Esophagus squamous epithelium (tissue), 5 donors: ENCODE measurements around the gene EPAS1. TPM values are rescaled to one million over a fixed set of nuclear protein-coding genes. Genes with fewer than 3 reads are reported as not detected.

ENCODE experiments used
- DNase-seq: peaks from one replicate; lab custom pipeline; 2025; lab: John Stamatoyannopoulos, UW
- H3K27ac ChIP-seq, 4 donors: fragments of 200-600 bp; sonication (generic); one replicate each; pipeline ENCODE4 v1.5.1; 2016 to 2019; ENCODE audit warnings: mild to moderate bottlenecking in 1 of 4
- H3K27me3 ChIP-seq, 4 donors: fragments of 200-600 bp; sonication (generic); 1 replicate in 3 of 4; 2 replicates in 1 of 4; pipeline versions ENCODE4 v1.5.1 to v1.6.0; 2017 to 2021; ENCODE audit warnings: antibody characterized with exemption in 1 of 4
- H3K36me3 ChIP-seq, 3 donors: fragments of 200-600 bp; sonication (generic); one replicate each; pipeline ENCODE4 v1.5.1; 2016 to 2019
- H3K4me1 ChIP-seq, 3 donors: fragments of 200-600 bp; sonication (generic); one replicate each; pipeline ENCODE4 v1.5.1; 2017 to 2019
- H3K4me3 ChIP-seq, 4 donors: fragments of 200-600 bp; sonication (generic); 1 replicate in 3 of 4; 2 replicates in 1 of 4; pipeline ENCODE4 v1.5.1; 2016 to 2019; ENCODE audit warnings: mild to moderate bottlenecking in 2 of 4, moderate library complexity in 1 of 4
- H3K9me3 ChIP-seq, 3 donors: fragments of 200-600 bp; sonication (generic); one replicate each; pipeline ENCODE4 v1.5.1; 2016 to 2019
- POLR2A ChIP-seq, 4 donors: fragments of 450-650 bp; IDR thresholded peaks; one replicate each; pipeline ENCODE4 v1.6.1; 2017; ENCODE audit warnings: antibody characterized with exemption in 4 of 4, mild to moderate bottlenecking in 4 of 4, moderate library complexity in 3 of 4
- WGBS, 2 donors: methylation state at CpG; one replicate each; pipeline ENCODE4 v1.1.5; 2018; 5-methylcytosine and 5-hydroxymethylcytosine counted together
- intact Hi-C: fragments of 100-400 bp; cut with DNase I; formaldehyde crosslinking; loops from one replicate; pipeline ENCODE4 v1.15.0; 2022
- total RNA-seq, 4 donors: library from RNA; depleted of rRNA; stranded (reverse); fragments of >200 nt; gene quantifications; one replicate each; pipeline ENCODE4 v1.1.0, GENCODE V29; 2016
- TF ChIP-seq, protein P1 (sequence below), 6 experiments: fragments of 450-650 bp in 4 of 6; fragments of 200-600 bp in 2 of 6; sonication (generic) in 2 of 6; IDR thresholded peaks; one replicate each; pipeline ENCODE4 v1.5.1; 2016 to 2019; ENCODE audit warnings: antibody characterized with exemption in 6 of 6, mild to moderate bottlenecking in 4 of 6, moderate library complexity in 4 of 6
- donor health status: DM: yes; HTN: yes; CAD: no.

Gene EPAS1
- total RNA-seq, 4 donors from 2014 or later = 86.7 to 151 (median 105) TPM

- Histone ChIP-seq H3K4me3 (no peak overlapping the region), H3K4me1 (peaks cover 0 to 89% (median 7%) of the 10 kb centered on the region in 3 donors), H3K27ac (peak overlapping the region in 3 of 4 donors; percentile 14 to 76 (median 20)), H3K27me3 (no peaks in the 10 kb centered on the region), H3K9me3 (no peaks in the 10 kb centered on the region), H3K36me3 (peaks cover 0 to 77% (median 12%) of the 10 kb centered on the region in 3 donors)
- intact Hi-C loops = no loop called here
- WGBS, 2 donors = 75 to 87% methylated on average over 3 to 6 of the region's 6 CpGs
- TF ChIP-seq POLR2A (IDR thresholded peaks at IDR 0.05) = no peak
- TF ChIP-seq, protein P1, sequence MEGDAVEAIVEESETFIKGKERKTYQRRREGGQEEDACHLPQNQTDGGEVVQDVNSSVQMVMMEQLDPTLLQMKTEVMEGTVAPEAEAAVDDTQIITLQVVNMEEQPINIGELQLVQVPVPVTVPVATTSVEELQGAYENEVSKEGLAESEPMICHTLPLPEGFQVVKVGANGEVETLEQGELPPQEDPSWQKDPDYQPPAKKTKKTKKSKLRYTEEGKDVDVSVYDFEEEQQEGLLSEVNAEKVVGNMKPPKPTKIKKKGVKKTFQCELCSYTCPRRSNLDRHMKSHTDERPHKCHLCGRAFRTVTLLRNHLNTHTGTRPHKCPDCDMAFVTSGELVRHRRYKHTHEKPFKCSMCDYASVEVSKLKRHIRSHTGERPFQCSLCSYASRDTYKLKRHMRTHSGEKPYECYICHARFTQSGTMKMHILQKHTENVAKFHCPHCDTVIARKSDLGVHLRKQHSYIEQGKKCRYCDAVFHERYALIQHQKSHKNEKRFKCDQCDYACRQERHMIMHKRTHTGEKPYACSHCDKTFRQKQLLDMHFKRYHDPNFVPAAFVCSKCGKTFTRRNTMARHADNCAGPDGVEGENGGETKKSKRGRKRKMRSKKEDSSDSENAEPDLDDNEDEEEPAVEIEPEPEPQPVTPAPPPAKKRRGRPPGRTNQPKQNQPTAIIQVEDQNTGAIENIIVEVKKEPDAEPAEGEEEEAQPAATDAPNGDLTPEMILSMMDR (IDR thresholded peaks at IDR 0.05) = no peak
- no peak for DNase-seq
Observed at GRCh38 chr2:46349115-46349547, 51.9 kb downstream of the EPAS1 start.

DNA sequence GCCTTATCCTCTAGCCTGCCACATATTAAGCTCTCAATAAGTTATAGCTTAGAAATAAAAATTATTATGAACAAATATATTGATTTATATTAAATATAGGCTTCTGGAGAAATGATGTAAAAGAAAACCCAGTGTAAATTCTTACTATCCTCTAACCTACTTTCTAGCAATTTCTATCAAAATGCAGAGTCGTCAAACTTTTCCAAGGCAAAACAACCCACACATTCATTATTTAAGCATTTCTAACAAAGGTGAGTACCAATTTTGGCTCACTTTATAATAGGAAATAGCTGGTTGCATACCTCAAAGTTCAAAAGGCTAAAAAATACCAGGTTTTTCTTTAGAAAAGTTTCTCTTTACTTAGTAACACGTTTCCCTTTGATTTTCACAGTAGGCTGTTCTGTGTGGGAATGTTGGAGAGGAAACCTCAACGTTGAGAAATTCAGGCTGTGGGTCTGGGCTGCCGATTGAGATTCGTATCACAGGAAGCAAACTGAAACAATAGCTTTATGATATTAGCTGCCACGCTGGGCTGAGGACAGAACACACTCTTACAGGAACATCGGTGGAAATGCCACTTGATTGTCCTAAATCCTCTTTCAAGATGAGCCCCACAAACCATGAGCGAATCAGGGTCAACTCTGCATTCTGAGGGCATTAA, 53.0 kb downstream of the EPAS1 start:
- Histone ChIP-seq H3K4me1 (peaks cover 0 to 78% (median 4%) of the 10 kb centered on the region in 3 donors), H3K4me3 (no peak overlapping the region), H3K27me3 (no peaks in the 10 kb centered on the region), H3K36me3 (peaks cover 0 to 88% (median 12%) of the 10 kb centered on the region in 3 donors), H3K9me3 (no peaks in the 10 kb centered on the region), H3K27ac (peak overlapping the region in 3 of 4 donors; percentile 57 to 76 (median 66))
- no peak for DNase-seq
- intact Hi-C loops = no loop called here
- WGBS, 2 donors = 56 to 60% methylated on average over 8 of the region's 8 CpGs
- TF ChIP-seq, protein P1 (IDR thresholded peaks at IDR 0.05) = no peak

DNA sequence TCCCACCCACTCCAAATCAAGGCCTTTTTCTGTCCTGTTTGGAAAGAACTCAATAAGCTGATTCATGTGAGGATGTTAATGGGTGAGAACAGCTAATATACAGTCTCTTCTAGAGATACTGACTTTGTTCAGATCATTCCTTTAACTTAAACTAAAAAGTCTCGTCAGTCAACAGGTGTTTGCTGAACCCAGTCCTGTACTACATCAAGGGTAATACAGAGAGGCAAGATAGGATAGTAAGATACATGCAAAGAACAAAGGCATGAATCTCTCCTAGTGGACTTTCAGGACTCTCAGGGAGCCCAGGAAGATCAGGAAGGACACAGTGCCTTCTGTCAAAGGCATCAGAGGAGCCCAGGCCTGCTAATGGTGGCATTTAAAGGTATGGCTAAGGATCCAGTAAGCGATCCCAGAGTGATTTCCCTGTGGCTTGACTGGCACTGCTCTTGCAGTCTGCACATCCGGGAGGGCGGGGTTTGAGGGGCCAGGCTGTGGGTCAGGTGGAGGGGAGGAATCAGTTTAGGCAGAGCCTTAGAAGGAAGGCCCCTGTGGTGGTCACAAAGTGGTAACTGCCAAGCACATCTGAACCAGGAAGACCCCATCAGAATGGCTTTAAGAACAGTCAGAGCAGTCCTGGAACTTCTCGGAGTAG, 54.0 kb downstream of the EPAS1 start:
- Histone ChIP-seq H3K27ac (peak overlapping the region in 3 of 4 donors; percentile 57 to 76 (median 66)), H3K4me1 (peaks cover 0 to 68% (median 4%) of the 10 kb centered on the region in 3 donors), H3K9me3 (no peaks in the 10 kb centered on the region), H3K36me3 (peaks cover 0 to 98% (median 12%) of the 10 kb centered on the region in 3 donors), H3K27me3 (no peaks in the 10 kb centered on the region), H3K4me3 (peak overlapping the region in 1 of 4 donors; percentile 33)
- WGBS, 2 donors = 50 to 86% methylated on average over 1 to 4 of the region's 5 CpGs
- no peak for DNase-seq
- TF ChIP-seq POLR2A (IDR thresholded peaks at IDR 0.05) = no peak
- TF ChIP-seq, protein P1 (IDR thresholded peaks at IDR 0.05) = no peak
- intact Hi-C loops = no loop called here

GRCh38 chr2:46351750-46352138, 54.5 kb downstream of the EPAS1 start:
- intact Hi-C loops = no loop called here
- Histone ChIP-seq H3K4me3 (peak overlapping the region in 1 of 4 donors; percentile 33), H3K4me1 (peaks cover 0 to 63% (median 4%) of the 10 kb centered on the region in 3 donors), H3K27ac (peak overlapping the region; percentile 27 to 76 (median 62)), H3K36me3 (peaks cover under 1 to 100% (median 12%) of the 10 kb centered on the region in 3 donors), H3K27me3 (no peaks in the 10 kb centered on the region), H3K9me3 (no peaks in the 10 kb centered on the region)
- TF ChIP-seq, protein P1 (IDR thresholded peaks at IDR 0.05) = no peak
- TF ChIP-seq POLR2A (IDR thresholded peaks at IDR 0.05) = peak in 1 of 4 donors; percentile 23
- DNase-seq = no peak
- 64 to 84% methylated on average over 5 to 7 of the region's 10 CpGs for WGBS, 2 donors

GRCh38 chr2:46352621-46353020, 55.4 kb downstream of the EPAS1 start:
- TF ChIP-seq POLR2A (IDR thresholded peaks at IDR 0.05) = no peak
- TF ChIP-seq, protein P1 (IDR thresholded peaks at IDR 0.05) = peak in 1 of 6 experiments; percentile 33
- peaks cover 0 to 54% (median 4%) of the 10 kb centered on the region in 3 donors for H3K4me1 ChIP-seq
- DNase-seq = no peak
- no peaks in the 10 kb centered on the region for H3K27me3 ChIP-seq
- 85 to 94% methylated on average over 6 to 7 of the region's 8 CpGs for WGBS, 2 donors
- intact Hi-C loops = no loop called here
- H3K36me3 ChIP-seq = peaks cover 3 to 100% (median 4%) of the 10 kb centered on the region in 3 donors
- H3K9me3 ChIP-seq = no peaks in the 10 kb centered on the region
- peak overlapping the region; percentile 27 to 66 (median 60) for H3K27ac ChIP-seq
- H3K4me3 ChIP-seq = no peak overlapping the region
